ENCODE measurements around the gene NUDCD3.

NUDCD3 gene

GRCh38 chr7:44490351-44491200, at the start of gene NUDCD3:
NUDCD3 (minus strand) TSS chr7:44490658; CDS start chr7:44490600, 58 bp downstream.
- DNase-seq: peak; percentile 85

DNA sequence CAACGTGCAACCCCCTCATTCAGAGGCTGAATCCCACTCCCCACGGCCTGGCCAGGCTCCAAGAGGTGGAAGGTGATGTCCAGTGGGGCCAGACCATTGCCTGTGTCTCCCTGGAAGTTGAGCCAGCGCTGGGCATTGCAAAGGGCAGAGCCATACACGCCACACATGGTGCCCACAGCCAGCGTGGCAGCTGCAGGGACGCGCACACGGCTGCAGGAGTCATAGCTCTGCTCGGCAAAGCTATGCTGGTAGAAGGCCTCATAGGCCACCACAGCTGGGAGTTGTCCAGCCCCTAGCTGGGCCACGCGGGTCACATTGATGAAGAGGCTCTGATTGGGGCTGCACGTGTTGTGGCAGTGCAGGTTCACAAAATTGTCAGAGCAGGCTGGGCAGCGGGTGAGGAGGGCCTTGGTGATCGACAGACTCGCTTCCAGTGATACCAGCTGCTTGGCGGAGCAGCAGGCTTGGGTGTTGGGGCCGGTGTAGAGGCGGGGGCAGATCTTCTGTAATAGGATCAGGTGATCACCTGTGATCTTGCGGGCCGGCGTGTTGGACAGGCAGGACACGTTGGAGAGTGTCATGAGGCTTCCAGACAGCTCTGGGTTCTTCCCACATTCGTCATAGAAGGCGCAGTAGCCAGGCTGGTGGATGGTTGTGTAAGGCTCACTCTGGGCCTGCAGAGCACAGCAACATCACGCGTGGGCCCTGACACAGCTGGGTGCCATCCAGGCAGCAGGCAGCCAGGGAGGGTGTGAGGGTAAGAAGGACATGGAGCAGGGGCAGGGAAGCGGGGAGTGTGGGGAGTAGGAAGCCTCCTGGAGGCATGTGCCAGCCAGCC, 49.4 kb upstream of the NUDCD3 start:
- DNase-seq: no peak

- no peak for DNase-seq
These were observed 48.6 kb upstream of the NUDCD3 start for GRCh38 chr7:44538798-44539668.

- DNase-seq: no peak
These were observed 47.8 kb upstream of the NUDCD3 start for GRCh38 chr7:44538093-44538797.

DNA sequence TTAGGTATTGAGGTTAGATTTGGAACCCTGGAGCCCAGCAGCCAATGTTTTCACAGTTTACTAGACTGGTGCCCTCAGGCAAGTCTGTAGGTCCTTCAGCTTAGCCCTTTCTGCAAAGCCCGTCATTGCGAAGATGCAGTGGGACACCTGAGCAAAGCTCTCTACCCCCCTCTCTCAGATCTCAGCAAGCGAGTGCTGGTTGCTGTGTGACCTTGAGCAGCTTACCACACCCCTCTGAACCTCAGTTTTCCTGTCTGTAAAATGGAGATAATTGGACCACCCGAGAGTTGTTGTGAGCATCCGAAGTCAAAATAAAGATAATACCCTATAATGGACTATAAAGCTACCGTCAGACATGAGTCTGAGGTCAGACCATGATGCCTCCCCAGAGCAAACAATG, 47.0 kb upstream of the NUDCD3 start:
- DNase-seq: no peak

DNA sequence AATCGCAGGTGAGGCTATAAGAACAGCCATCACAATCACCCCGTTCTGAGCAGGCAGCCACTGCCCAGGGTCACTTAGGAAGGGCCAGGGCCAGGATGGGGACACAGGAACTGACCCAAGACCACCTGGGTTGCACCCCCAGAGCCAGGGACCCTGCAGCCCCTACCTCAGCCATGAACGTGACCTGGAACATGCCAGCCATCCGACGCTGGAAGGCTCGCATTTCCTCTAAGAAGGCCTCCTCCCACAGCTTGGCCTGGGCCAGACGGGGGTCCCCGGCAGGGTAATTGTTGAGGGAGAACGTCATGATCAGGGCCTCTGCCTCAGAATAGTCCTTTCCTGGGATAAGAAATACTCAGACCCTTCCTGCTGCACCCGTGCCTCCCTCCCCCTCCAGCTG, 45.6 kb upstream of the NUDCD3 start:
- DNase-seq: no peak

DNA sequence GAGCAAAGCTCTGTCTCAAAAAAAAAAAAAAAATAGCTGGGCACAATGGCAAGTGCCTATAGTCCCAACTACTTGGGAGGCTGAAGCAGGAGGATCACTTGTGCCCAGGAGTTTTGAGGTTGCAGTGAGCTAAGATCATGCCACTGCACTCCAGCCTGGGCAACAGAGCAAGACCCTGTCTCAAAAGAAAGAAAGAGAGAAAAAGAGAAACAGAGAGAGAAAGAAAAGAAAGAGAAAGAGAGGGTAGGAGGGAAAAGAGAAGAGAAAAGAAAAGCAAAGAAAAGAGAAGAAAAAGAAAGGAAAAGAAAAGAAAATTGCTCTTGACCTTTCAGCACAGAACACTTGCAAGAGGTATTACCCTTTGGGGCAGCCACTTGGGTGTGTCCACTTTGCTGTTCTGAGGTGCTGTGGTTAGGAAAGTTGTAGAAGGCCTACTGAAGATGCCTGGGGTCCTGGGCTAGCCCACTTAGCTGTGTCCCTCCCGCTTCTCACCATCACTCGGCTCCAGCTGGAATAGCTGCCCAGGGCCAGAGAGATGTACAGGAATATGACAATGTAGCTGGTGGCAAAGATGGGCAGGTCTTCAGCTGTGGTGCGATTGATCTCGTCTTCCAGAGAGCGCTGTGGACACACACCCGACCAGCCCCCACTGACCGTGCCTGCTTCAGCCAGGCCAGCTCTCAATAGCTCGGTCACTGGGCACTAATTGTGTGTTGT, 45.0 kb upstream of the NUDCD3 start:
- DNase-seq: no peak

DNA sequence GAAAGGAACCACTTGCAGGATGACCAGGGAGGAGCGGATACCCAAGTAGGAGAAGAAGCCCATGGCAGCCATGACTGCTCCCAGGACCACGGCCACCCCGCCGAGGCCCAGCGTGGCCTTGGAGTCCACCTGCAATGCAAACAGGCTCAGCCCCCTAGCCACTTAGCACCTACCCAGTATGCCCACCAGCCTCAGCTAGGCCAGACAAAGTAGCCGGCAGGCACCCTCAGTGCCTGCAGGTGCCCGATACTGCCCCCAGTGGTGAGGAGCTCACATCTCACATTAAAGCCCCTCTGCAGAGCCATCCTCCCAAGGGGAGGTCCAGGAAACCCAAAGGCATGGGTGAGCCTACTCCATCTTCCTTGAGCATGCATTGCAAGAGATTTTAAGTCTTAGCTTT, 44.0 kb upstream of the NUDCD3 start:
- DNase-seq: peak; percentile 45

DNA sequence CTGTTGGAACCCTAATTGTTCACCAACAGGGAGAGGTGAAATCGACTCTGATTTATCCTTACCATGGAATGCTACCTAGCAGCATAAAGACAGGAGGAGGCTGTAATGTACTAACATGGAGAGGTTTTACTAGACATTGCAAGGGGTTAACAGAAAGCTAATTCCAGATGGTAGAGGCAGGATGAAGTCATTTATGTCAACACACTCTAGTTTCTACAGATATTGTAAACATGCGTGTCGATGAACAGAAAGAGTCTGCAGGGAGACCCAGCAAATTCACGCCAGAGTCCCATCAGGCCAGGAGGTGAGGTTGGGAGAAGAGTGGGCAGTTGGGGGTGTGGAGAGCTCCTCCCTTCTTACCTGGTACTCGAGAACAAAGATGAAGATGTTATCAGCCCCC, 43.6 kb upstream of the NUDCD3 start:
- no peak for DNase-seq

- no peak for DNase-seq
These were observed 43.0 kb upstream of the NUDCD3 start for GRCh38 chr7:44533301-44534055.

GRCh38 chr7:44531421-44532380, 41.2 kb upstream of the NUDCD3 start:
- no peak for DNase-seq

- DNase-seq: no peak
These were observed 40.5 kb upstream of the NUDCD3 start for GRCh38 chr7:44530990-44531389.

- no peak for DNase-seq
These were observed 34.4 kb upstream of the NUDCD3 start for GRCh38 chr7:44524811-44525388.

- DNase-seq: no peak
These were observed 31.9 kb upstream of the NUDCD3 start for GRCh38 chr7:44522315-44522714.

DNA sequence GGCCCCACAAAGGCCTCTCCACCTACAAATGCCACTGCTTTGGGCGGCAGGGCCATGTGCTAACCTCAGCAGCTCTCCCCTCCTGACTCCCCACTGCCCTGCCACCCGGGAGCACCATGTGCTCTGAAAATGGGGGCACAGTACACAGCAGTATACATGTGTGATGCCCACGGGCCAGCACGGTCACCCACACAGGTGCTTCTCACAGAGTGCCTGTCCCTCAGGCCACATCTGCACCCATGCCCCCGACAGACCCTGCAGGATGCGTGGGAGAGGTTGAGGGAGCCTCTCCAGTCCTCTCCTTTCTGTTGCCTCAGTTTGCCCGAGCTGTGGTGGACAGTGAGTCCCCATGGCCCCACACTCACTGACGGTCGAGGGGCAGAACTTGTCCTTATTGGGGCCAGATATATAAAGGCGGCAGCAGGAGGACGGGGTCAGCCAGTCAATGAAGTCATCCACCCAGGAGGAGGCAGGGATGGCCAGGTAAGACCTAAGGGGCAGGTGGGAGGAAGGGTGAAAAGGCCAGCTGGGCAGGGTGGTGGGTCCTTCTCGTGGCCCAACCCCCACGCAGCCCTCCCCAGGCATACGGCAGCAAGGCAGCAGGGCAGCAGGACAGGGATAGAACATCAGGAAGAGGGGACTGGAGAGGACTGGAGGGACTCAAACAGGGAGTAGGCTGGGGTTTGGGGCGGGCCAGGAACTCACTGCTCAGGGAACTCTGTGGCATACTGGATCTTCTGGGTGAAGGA, 31.1 kb upstream of the NUDCD3 start:
- no peak for DNase-seq

DNA sequence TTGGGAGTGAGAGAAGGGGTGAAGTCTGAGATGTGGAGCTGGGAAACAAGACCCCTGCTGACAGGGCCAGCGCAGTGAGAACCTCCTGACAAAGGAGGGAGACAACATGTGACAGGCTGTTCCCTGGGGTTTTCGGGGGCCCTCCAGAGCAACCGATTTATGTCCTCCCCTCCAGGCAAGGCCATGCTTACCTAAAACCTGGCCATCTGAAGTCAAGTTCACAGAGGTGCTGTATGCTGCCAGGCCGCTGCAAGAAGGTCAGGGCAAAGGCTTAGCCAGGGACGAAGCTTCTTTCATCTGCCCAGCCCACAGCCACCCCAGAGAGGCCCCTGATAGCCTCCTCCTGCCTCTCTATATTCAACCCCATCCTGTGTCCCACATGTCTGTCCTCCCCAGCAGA, 30.1 kb upstream of the NUDCD3 start:
- DNase-seq: no peak

- no peak for DNase-seq
These were observed 29.1 kb upstream of the NUDCD3 start for GRCh38 chr7:44519546-44519945.

GRCh38 chr7:44518761-44519160, 28.3 kb upstream of the NUDCD3 start:
- DNase-seq: no peak

GRCh38 chr7:44517175-44517574, 26.7 kb upstream of the NUDCD3 start:
- DNase-seq: no peak

Measured in CD4-positive, alpha-beta T cell treated with Interleukin-12 subunit alpha and Interleukin-12 subunit beta, for 1 hour (primary cell).